Neural cell (in vitro differentiated cells): Measurements from ENCODE around the gene SLC38A7.

Experiments used
- EP300 ChIP-seq: fragments of 450-650 bp; conservative IDR thresholded peaks from 2 replicates; pipeline ENCODE4 v1.6.1; 2014; ENCODE audit warnings: antibody characterized with exemption, mild to moderate bottlenecking, moderate library complexity; ENCODE audit not compliant: poor library complexity, severe bottlenecking
- EZH2 ChIP-seq: fragments of 200-600, 300-800 bp; shearing (Covaris generic), sonication (generic); IDR thresholded peaks from 2 replicates; pipeline ENCODE4 v1.6.1; 2014; ENCODE audit warnings: antibody characterized with exemption, low read length, borderline replicate concordance, mild to moderate bottlenecking; ENCODE audit not compliant: insufficient read depth, poor library complexity, severe bottlenecking
- POLR2AphosphoS5 ChIP-seq: IDR thresholded peaks from 2 replicates; pipeline ENCODE4 v1.6.1; 2012
- TF ChIP-seq, protein P1 (sequence below): fragments of 450-650 bp; IDR thresholded peaks from 2 replicates; pipeline ENCODE4 v1.5.1; 2014; ENCODE audit warnings: antibody characterized with exemption, mild to moderate bottlenecking, moderate library complexity; ENCODE audit not compliant: poor library complexity, severe bottlenecking

DNA sequence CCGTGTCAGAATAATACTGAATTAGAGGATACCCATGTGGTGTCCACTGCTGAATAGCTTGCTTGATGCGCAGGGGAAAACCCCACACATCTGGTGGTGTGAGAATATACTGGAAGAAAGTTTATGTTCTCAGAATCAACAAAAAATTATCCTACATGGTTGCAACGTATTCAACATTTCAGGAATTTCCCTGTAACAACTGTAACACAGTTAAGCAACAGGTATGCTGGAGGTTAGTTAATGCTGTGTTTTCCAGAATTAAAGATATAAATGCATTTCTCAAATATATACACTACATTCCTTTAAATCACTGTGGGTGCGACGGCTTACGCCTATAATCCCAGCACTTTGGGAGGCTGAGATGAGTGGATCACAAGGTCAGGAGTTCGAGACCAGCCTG lies 60.4 kb downstream of the SLC38A7 start:
- TF ChIP-seq, protein P1, sequence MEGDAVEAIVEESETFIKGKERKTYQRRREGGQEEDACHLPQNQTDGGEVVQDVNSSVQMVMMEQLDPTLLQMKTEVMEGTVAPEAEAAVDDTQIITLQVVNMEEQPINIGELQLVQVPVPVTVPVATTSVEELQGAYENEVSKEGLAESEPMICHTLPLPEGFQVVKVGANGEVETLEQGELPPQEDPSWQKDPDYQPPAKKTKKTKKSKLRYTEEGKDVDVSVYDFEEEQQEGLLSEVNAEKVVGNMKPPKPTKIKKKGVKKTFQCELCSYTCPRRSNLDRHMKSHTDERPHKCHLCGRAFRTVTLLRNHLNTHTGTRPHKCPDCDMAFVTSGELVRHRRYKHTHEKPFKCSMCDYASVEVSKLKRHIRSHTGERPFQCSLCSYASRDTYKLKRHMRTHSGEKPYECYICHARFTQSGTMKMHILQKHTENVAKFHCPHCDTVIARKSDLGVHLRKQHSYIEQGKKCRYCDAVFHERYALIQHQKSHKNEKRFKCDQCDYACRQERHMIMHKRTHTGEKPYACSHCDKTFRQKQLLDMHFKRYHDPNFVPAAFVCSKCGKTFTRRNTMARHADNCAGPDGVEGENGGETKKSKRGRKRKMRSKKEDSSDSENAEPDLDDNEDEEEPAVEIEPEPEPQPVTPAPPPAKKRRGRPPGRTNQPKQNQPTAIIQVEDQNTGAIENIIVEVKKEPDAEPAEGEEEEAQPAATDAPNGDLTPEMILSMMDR, result no peak
- TF ChIP-seq POLR2AphosphoS5 (no peak), EZH2 (no peak), EP300 (no peak)
